Mucosa of stomach (tissue), 1 donor: ENCODE results near the gene PTPRU.

Experiments used
- H3K27me3 ChIP-seq: one replicate; pipeline ENCODE4 v1.7.0; 2013; ENCODE audit warnings: mild to moderate bottlenecking, low read length; ENCODE audit not compliant: control insufficient read depth, insufficient read depth
- H3K36me3 ChIP-seq: one replicate; pipeline ENCODE4 v1.7.0; 2013; ENCODE audit warnings: low read length; ENCODE audit not compliant: control insufficient read depth, insufficient read depth
- H3K4me1 ChIP-seq: one replicate; pipeline ENCODE4 v1.7.0; 2013; ENCODE audit warnings: mild to moderate bottlenecking, low read length; ENCODE audit not compliant: control insufficient read depth, insufficient read depth
- H3K4me3 ChIP-seq: one replicate; pipeline ENCODE4 v1.7.0; 2013; ENCODE audit warnings: low read length
- H3K9ac ChIP-seq: one replicate; pipeline ENCODE4 v1.7.0; 2013; ENCODE audit warnings: mild to moderate bottlenecking, low read length, moderate library complexity
- H3K9me3 ChIP-seq: one replicate; pipeline ENCODE4 v1.7.0; 2013; ENCODE audit warnings: mild to moderate bottlenecking, low read length, moderate library complexity; ENCODE audit not compliant: control insufficient read depth
- donor health status: Pancreatic carcinoma.

PTPRU gene

GRCh38 chr1:29344336-29344735 is 108.0 kb downstream of the PTPRU start:
- H3K4me3 ChIP-seq = no peak overlapping the region
- no peaks in the 10 kb centered on the region for H3K4me1 ChIP-seq
- no peaks in the 10 kb centered on the region for H3K9me3 ChIP-seq
- no peaks in the 10 kb centered on the region for H3K36me3 ChIP-seq
- no peaks in the 10 kb centered on the region for H3K27me3 ChIP-seq
- H3K9ac ChIP-seq = no peak overlapping the region

- no peaks in the 10 kb centered on the region for H3K4me1 ChIP-seq
- H3K27me3 ChIP-seq = no peaks in the 10 kb centered on the region
- H3K9me3 ChIP-seq = no peaks in the 10 kb centered on the region
- H3K4me3 ChIP-seq = no peak overlapping the region
- H3K9ac ChIP-seq = no peak overlapping the region
- H3K36me3 ChIP-seq = no peaks in the 10 kb centered on the region
Observed at GRCh38 chr1:29346576-29346975, 110.3 kb downstream of the PTPRU start.

- Histone ChIP-seq H3K27me3 (no peaks in the 10 kb centered on the region), H3K9me3 (no peaks in the 10 kb centered on the region), H3K9ac (no peak overlapping the region), H3K4me1 (no peaks in the 10 kb centered on the region), H3K36me3 (no peaks in the 10 kb centered on the region), H3K4me3 (no peak overlapping the region)
Observed at GRCh38 chr1:29349871-29350491, 113.7 kb downstream of the PTPRU start.

GRCh38 chr1:29352719-29353420 is 116.5 kb downstream of the PTPRU start:
- Histone ChIP-seq H3K9me3 (no peaks in the 10 kb centered on the region), H3K36me3 (no peaks in the 10 kb centered on the region), H3K9ac (no peak overlapping the region), H3K4me3 (no peak overlapping the region), H3K4me1 (no peaks in the 10 kb centered on the region), H3K27me3 (no peaks in the 10 kb centered on the region)

GRCh38 chr1:29354511-29355098 is 118.3 kb downstream of the PTPRU start:
- no peaks in the 10 kb centered on the region for H3K36me3 ChIP-seq
- no peak overlapping the region for H3K4me3 ChIP-seq
- no peak overlapping the region for H3K9ac ChIP-seq
- no peaks in the 10 kb centered on the region for H3K27me3 ChIP-seq
- no peaks in the 10 kb centered on the region for H3K9me3 ChIP-seq
- H3K4me1 ChIP-seq = no peaks in the 10 kb centered on the region

- H3K9me3 ChIP-seq = no peaks in the 10 kb centered on the region
- H3K27me3 ChIP-seq = no peaks in the 10 kb centered on the region
- H3K36me3 ChIP-seq = no peaks in the 10 kb centered on the region
- H3K4me3 ChIP-seq = no peak overlapping the region
- no peak overlapping the region for H3K9ac ChIP-seq
- H3K4me1 ChIP-seq = no peaks in the 10 kb centered on the region
Observed at GRCh38 chr1:29355375-29355774, 119.1 kb downstream of the PTPRU start.

- Histone ChIP-seq H3K4me1 (no peaks in the 10 kb centered on the region), H3K27me3 (no peaks in the 10 kb centered on the region), H3K36me3 (no peaks in the 10 kb centered on the region), H3K9ac (no peak overlapping the region), H3K9me3 (no peaks in the 10 kb centered on the region), H3K4me3 (no peak overlapping the region)
Observed at GRCh38 chr1:29356663-29357062, 120.3 kb downstream of the PTPRU start.

- H3K9ac ChIP-seq = no peak overlapping the region
- H3K27me3 ChIP-seq = no peaks in the 10 kb centered on the region
- no peaks in the 10 kb centered on the region for H3K4me1 ChIP-seq
Observed at GRCh38 chr1:29357452-29357851, 121.1 kb downstream of the PTPRU start.

GRCh38 chr1:29358183-29358582 is 121.9 kb downstream of the PTPRU start:
- Histone ChIP-seq H3K9me3 (no peaks in the 10 kb centered on the region), H3K36me3 (no peaks in the 10 kb centered on the region), H3K9ac (no peak overlapping the region), H3K4me3 (no peak overlapping the region), H3K4me1 (no peaks in the 10 kb centered on the region), H3K27me3 (no peaks in the 10 kb centered on the region)

More at GRCh38 chr1:29357452-29357851, 121.1 kb downstream of the PTPRU start:
- Histone ChIP-seq H3K36me3 (no peaks in the 10 kb centered on the region), H3K4me3 (no peak overlapping the region), H3K9me3 (no peaks in the 10 kb centered on the region)

GRCh38 chr1:29360768-29361167 is 124.4 kb downstream of the PTPRU start:
- no peaks in the 10 kb centered on the region for H3K9me3 ChIP-seq
- no peaks in the 10 kb centered on the region for H3K36me3 ChIP-seq
- no peak overlapping the region for H3K9ac ChIP-seq
- H3K4me1 ChIP-seq = no peaks in the 10 kb centered on the region
- H3K27me3 ChIP-seq = no peaks in the 10 kb centered on the region
- no peak overlapping the region for H3K4me3 ChIP-seq

GRCh38 chr1:29361686-29362085 is 125.4 kb downstream of the PTPRU start:
- Histone ChIP-seq H3K4me1 (no peaks in the 10 kb centered on the region), H3K9ac (no peak overlapping the region), H3K27me3 (no peaks in the 10 kb centered on the region), H3K4me3 (no peak overlapping the region), H3K36me3 (no peaks in the 10 kb centered on the region), H3K9me3 (no peaks in the 10 kb centered on the region)

- no peak overlapping the region for H3K9ac ChIP-seq
- no peaks in the 10 kb centered on the region for H3K9me3 ChIP-seq
- H3K36me3 ChIP-seq = no peaks in the 10 kb centered on the region
- H3K27me3 ChIP-seq = no peaks in the 10 kb centered on the region
- H3K4me1 ChIP-seq = no peaks in the 10 kb centered on the region
- no peak overlapping the region for H3K4me3 ChIP-seq
Observed at GRCh38 chr1:29362116-29362515, 125.8 kb downstream of the PTPRU start.
